Type B pancreatic cell (in vitro differentiated cells): ENCODE results near the gene C1orf167. TPM values are rescaled to one million over a fixed set of nuclear protein-coding genes. Genes with fewer than 3 reads are reported as not detected.

ENCODE experiments used
- DNase-seq: peaks from one replicate; pipeline ENCODE4 v3.0.0; 2021; ENCODE audit warnings: mixed read lengths; ENCODE audit not compliant: unreplicated experiment; ENCODE audit errors: extremely low spot score
- H3K27ac Mint-ChIP-seq: 2 replicates; pipeline ENCODE4 v1.8.0; 2021; ENCODE audit warnings: mild to moderate bottlenecking, mixed read lengths
- H3K27me3 Mint-ChIP-seq: 2 replicates; pipeline ENCODE4 v1.8.0; 2021; ENCODE audit warnings: mixed read lengths
- H3K36me3 Mint-ChIP-seq: 2 replicates; pipeline ENCODE4 v1.8.0; 2021; ENCODE audit warnings: mixed read lengths
- H3K4me1 Mint-ChIP-seq: one replicate; pipeline ENCODE4 v1.8.0; 2021; ENCODE audit warnings: mixed read lengths; ENCODE audit not compliant: unreplicated experiment
- H3K4me3 Mint-ChIP-seq: 2 replicates; pipeline ENCODE4 v1.8.0; 2021; ENCODE audit warnings: mild to moderate bottlenecking, mixed read lengths
- H3K9me3 Mint-ChIP-seq: 2 replicates; pipeline ENCODE4 v1.8.0; 2021; ENCODE audit warnings: mixed read lengths
- total RNA-seq: library from RNA; stranded (reverse); gene quantifications from 2 replicates; pipeline ENCODE4 v1.2.1, GENCODE V29; 2021; ENCODE audit warnings: low replicate concordance
- TF ChIP-seq, protein P1 (sequence below): fragments of 200-600 bp; sonication (generic); conservative IDR thresholded peaks from 2 replicates; pipeline ENCODE4 v1.5.0; 2021; ENCODE audit warnings: antibody characterized with exemption, mild to moderate bottlenecking

The C1orf167 gene
- total RNA-seq, 1 donor from 2014 or later: not detected

DNA sequence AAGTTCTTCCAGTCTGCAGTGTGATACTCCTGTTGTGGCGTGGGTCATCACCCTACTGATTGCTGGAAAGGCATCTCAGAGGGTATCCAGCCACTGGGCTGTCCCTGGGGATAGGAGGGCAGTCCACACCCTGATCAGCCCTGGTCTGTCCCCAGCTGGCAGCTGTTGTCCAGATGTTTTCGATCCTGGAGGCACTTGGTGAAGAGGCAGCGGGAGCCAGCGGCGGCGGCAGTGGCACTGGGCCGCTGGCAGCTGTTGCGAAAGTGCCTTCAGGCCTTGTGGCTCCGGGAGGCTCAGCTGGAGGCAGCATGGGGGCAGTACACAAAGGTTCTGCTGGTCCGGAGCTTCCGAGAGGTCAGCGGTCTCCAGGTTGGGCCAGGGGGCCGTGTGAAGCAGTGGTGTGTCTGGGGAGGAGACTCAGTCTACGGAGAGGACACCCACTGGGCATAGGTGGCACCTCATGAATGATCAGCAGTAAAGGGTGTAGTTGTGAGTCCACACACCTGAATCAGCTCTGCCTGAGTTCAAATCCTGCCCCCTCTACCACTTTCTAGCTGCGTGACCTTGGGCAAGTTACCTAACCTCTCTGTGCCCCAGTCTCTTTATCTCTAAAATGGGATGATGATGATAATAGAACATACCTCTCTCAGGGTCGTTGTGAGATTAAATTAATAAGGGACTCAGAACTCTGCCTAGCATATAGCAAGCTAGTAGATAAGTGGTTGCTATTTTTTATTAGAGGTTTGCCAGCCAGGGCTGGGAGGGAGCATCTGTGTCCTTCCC is 6.1 kb downstream of the C1orf167 start:
- no peak for DNase-seq

GRCh38 chr1:11768821-11769220 is 6.8 kb downstream of the C1orf167 start:
- TF ChIP-seq, protein P1, sequence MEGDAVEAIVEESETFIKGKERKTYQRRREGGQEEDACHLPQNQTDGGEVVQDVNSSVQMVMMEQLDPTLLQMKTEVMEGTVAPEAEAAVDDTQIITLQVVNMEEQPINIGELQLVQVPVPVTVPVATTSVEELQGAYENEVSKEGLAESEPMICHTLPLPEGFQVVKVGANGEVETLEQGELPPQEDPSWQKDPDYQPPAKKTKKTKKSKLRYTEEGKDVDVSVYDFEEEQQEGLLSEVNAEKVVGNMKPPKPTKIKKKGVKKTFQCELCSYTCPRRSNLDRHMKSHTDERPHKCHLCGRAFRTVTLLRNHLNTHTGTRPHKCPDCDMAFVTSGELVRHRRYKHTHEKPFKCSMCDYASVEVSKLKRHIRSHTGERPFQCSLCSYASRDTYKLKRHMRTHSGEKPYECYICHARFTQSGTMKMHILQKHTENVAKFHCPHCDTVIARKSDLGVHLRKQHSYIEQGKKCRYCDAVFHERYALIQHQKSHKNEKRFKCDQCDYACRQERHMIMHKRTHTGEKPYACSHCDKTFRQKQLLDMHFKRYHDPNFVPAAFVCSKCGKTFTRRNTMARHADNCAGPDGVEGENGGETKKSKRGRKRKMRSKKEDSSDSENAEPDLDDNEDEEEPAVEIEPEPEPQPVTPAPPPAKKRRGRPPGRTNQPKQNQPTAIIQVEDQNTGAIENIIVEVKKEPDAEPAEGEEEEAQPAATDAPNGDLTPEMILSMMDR: no peak
- Mint-ChIP-seq H3K4me1 (peaks cover 3% of the 10 kb centered on the region), H3K27ac (no peak overlapping the region), H3K4me3 (no peak overlapping the region), H3K27me3 (no peaks in the 10 kb centered on the region), H3K36me3 (no peaks in the 10 kb centered on the region), H3K9me3 (no peaks in the 10 kb centered on the region)
- no peak for DNase-seq

More for the DNA sequence above, 6.1 kb downstream of the C1orf167 start:
- no peak overlapping the region for H3K27ac Mint-ChIP-seq
- H3K4me3 Mint-ChIP-seq: no peak overlapping the region
- TF ChIP-seq, protein P1: no peak
- peaks cover 4% of the 10 kb centered on the region for H3K27me3 Mint-ChIP-seq
- H3K9me3 Mint-ChIP-seq: no peaks in the 10 kb centered on the region
- H3K4me1 Mint-ChIP-seq: peaks cover 8% of the 10 kb centered on the region
- H3K36me3 Mint-ChIP-seq: no peaks in the 10 kb centered on the region

GRCh38 chr1:11769274-11769673 is 7.3 kb downstream of the C1orf167 start:
- Mint-ChIP-seq H3K36me3 (no peaks in the 10 kb centered on the region), H3K4me1 (no peaks in the 10 kb centered on the region), H3K27me3 (no peaks in the 10 kb centered on the region), H3K9me3 (no peaks in the 10 kb centered on the region), H3K4me3 (no peak overlapping the region), H3K27ac (no peak overlapping the region)
- DNase-seq: no peak
- TF ChIP-seq, protein P1: no peak

- no peak for DNase-seq
- TF ChIP-seq, protein P1: no peak
- H3K36me3 Mint-ChIP-seq: no peaks in the 10 kb centered on the region
- no peak overlapping the region for H3K4me3 Mint-ChIP-seq
- H3K4me1 Mint-ChIP-seq: no peaks in the 10 kb centered on the region
- H3K27me3 Mint-ChIP-seq: no peaks in the 10 kb centered on the region
- no peak overlapping the region for H3K27ac Mint-ChIP-seq
- H3K9me3 Mint-ChIP-seq: no peaks in the 10 kb centered on the region
Measured at GRCh38 chr1:11770011-11770410, 8.0 kb downstream of the C1orf167 start.

DNA sequence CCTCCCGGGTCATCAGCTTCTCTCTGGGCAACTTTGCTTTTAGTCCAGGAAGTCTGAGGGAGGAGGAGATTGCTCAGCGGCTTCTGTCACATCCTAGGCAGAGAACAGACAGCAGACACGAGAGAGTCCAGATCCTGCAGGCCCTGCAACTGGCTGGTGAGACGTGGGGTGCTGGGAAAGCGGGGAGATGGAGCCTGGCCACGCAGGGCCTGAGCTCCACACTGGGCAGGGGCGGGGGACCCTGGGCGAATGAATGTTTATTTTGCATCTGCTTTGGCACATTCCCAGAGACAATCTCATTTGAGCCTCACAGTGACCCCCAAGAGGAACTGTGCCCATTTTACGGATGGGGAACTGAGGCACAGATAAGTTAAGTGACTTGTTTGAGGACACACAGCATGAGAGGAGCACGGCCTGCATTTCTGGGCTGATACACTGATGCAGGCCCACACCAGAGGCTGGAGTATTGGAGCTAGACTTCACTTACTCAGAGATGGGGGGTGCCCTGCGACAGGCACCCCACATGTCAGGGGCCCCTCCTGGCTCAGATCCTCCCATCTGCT is 9.6 kb downstream of the C1orf167 start:
- no peaks in the 10 kb centered on the region for H3K4me1 Mint-ChIP-seq
- no peaks in the 10 kb centered on the region for H3K9me3 Mint-ChIP-seq
- DNase-seq: no peak
- H3K27me3 Mint-ChIP-seq: no peaks in the 10 kb centered on the region
- H3K36me3 Mint-ChIP-seq: no peaks in the 10 kb centered on the region
- TF ChIP-seq, protein P1: no peak
- H3K27ac Mint-ChIP-seq: no peak overlapping the region
- H3K4me3 Mint-ChIP-seq: no peak overlapping the region
